GM21717 (cell line): Measurements from ENCODE around the gene BUB1.
"Not testable (repeated sequence)": the region's sequence is repeated elsewhere in the genome, so short reads cannot be mapped to it uniquely, and the experiment has no call there.

Source experiments
- ATAC-seq: cut with Tn5 transposase; IDR thresholded peaks from one replicate; pipeline ENCODE4 v1.9.1; 2021; ENCODE audit warnings: mild to moderate bottlenecking, moderate library complexity; ENCODE audit not compliant: unreplicated experiment

BUB1 gene

GRCh38 chr2:110605057-110605456 lies 72.8 kb downstream of the BUB1 start:
- ATAC-seq: not testable (repeated sequence)

- not testable (repeated sequence) for ATAC-seq
Observed at GRCh38 chr2:110603917-110604591, 73.8 kb downstream of the BUB1 start.

GRCh38 chr2:110602139-110602538 lies 75.7 kb downstream of the BUB1 start:
- not testable (repeated sequence) for ATAC-seq

GRCh38 chr2:110591973-110592372 lies 85.9 kb downstream of the BUB1 start:
- ATAC-seq: not testable (repeated sequence)

GRCh38 chr2:110589677-110590330 lies 88.1 kb downstream of the BUB1 start:
- ATAC-seq: not testable (repeated sequence)

GRCh38 chr2:110588520-110588919 lies 89.3 kb downstream of the BUB1 start:
- not testable (repeated sequence) for ATAC-seq
